BLaER1 treated with 17β-estradiol and CSF1 and Interleukin-3, amounts not matched to agents 10 nM and 100 nM (cell line): Measurements from ENCODE around the gene SHANK1.

Experiments used
- H3K27ac ChIP-seq, 11 experiments: shearing (Covaris generic); formaldehyde crosslinking; 2 replicates each; pipeline ENCODE4 v1.8.1; 2022
- H3K27me3 ChIP-seq, 11 experiments: shearing (Covaris generic); formaldehyde crosslinking; 2 replicates each; pipeline ENCODE4 v1.8.1; 2022
- H3K36me3 ChIP-seq, 11 experiments: shearing (Covaris generic); formaldehyde crosslinking; 2 replicates each; pipeline ENCODE4 v1.8.1; 2022
- H3K4me1 ChIP-seq, 10 experiments: shearing (Covaris generic); formaldehyde crosslinking; 2 replicates each; pipeline ENCODE4 v1.8.1; 2022
- H3K4me2 ChIP-seq, 11 experiments: shearing (Covaris generic); formaldehyde crosslinking; 2 replicates each; pipeline ENCODE4 v1.8.1; 2022
- H3K4me3 ChIP-seq, 10 experiments: shearing (Covaris generic); formaldehyde crosslinking; 2 replicates each; pipeline ENCODE4 v1.8.1; 2022
- H3K9ac ChIP-seq, 11 experiments: shearing (Covaris generic); formaldehyde crosslinking; 2 replicates each; pipeline ENCODE4 v1.8.1; 2022
- H3K9me3 ChIP-seq, 11 experiments: shearing (Covaris generic); formaldehyde crosslinking; replicated peaks in 1 of 11; 2 replicates each; pipeline ENCODE4 v1.8.1; 2022
- H4K20me1 ChIP-seq, 11 experiments: shearing (Covaris generic); formaldehyde crosslinking; 2 replicates each; pipeline ENCODE4 v1.8.1; 2022
- Cebpa-rat ChIP-seq, 11 experiments: shearing (Covaris generic); IDR thresholded peaks; 2 replicates each; pipeline ENCODE4 v1.8.1; 2022

The SHANK1 gene

GRCh38 chr19:50736338-50736737 lies 16.7 kb upstream of the SHANK1 start:
- H3K27me3 ChIP-seq = no peaks in the 10 kb centered on the region
- peaks cover 0 to 22% (median 15%) of the 10 kb centered on the region in 10 experiments; a peak in 13 of 20 replicates for H3K4me1 ChIP-seq
- H3K9me3 ChIP-seq = no peaks in the 10 kb centered on the region
- H3K9ac ChIP-seq = no peak overlapping the region
- no peaks in the 10 kb centered on the region for H4K20me1 ChIP-seq
- H3K4me3 ChIP-seq = no peak overlapping the region
- no peak overlapping the region for H3K4me2 ChIP-seq
- H3K27ac ChIP-seq = no peak overlapping the region
- H3K36me3 ChIP-seq = no peaks in the 10 kb centered on the region
- no peak for TF ChIP-seq Cebpa-rat (IDR thresholded peaks at IDR 0.05)

GRCh38 chr19:50735869-50736268 lies 16.3 kb upstream of the SHANK1 start:
- Histone ChIP-seq H3K4me1 (peaks cover 0 to 22% (median 15%) of the 10 kb centered on the region in 10 experiments; a peak in 14 of 20 replicates), H3K4me3 (no peak overlapping the region), H3K4me2 (no peak overlapping the region), H3K9ac (no peak overlapping the region), H3K9me3 (no peaks in the 10 kb centered on the region), H3K27me3 (no peaks in the 10 kb centered on the region), H4K20me1 (no peaks in the 10 kb centered on the region), H3K27ac (no peak overlapping the region), H3K36me3 (no peaks in the 10 kb centered on the region)
- TF ChIP-seq Cebpa-rat (IDR thresholded peaks at IDR 0.05) = no peak

- Histone ChIP-seq H3K4me1 (peaks cover 33 to 38% (median 37%) of the 10 kb centered on the region in 10 experiments), H3K27ac (no peak overlapping the region), H3K4me2 (no peak overlapping the region), H4K20me1 (peaks cover 0 to 28% (median 20%) of the 10 kb centered on the region in 11 experiments; a peak in 15 of 22 replicates), H3K9me3 (no peaks in the 10 kb centered on the region), H3K4me3 (no peak overlapping the region), H3K27me3 (no peaks in the 10 kb centered on the region), H3K9ac (no peak overlapping the region), H3K36me3 (peaks cover 0 to 28% (median 22%) of the 10 kb centered on the region in 11 experiments; a peak in 18 of 22 replicates)
- no peak for TF ChIP-seq Cebpa-rat (IDR thresholded peaks at IDR 0.05)
These were observed 10.3 kb upstream of the SHANK1 start for GRCh38 chr19:50729894-50730293.

- peak overlapping the region; percentile 3 to 93 (median 55); a peak in 18 of 22 replicates for H3K9ac ChIP-seq
- H3K36me3 ChIP-seq = peaks cover 0 to 28% (median 22%) of the 10 kb centered on the region in 11 experiments; a peak in 18 of 22 replicates
- TF ChIP-seq Cebpa-rat (IDR thresholded peaks at IDR 0.05) = no peak
- H3K4me2 ChIP-seq = peak overlapping the region; percentile 95 to 100 (median 100)
- peak overlapping the region; percentile 4 to 56 (median 34); a peak in 15 of 20 replicates for H3K4me3 ChIP-seq
- H4K20me1 ChIP-seq = peaks cover 0 to 28% (median 20%) of the 10 kb centered on the region in 11 experiments; a peak in 15 of 22 replicates
- peaks cover 33 to 44% (median 39%) of the 10 kb centered on the region in 10 experiments for H3K4me1 ChIP-seq
- peak overlapping the region in 9 of 11 experiments; percentile 10 to 90 (median 59); a peak in 17 of 22 replicates for H3K27ac ChIP-seq
- no peaks in the 10 kb centered on the region for H3K9me3 ChIP-seq
- H3K27me3 ChIP-seq = no peaks in the 10 kb centered on the region
These were observed 8.6 kb upstream of the SHANK1 start for GRCh38 chr19:50728084-50728737.

GRCh38 chr19:50725911-50726230 lies 6.3 kb upstream of the SHANK1 start:
- Histone ChIP-seq H3K4me1 (peaks cover 56 to 68% (median 61%) of the 10 kb centered on the region in 10 experiments), H3K4me2 (peak overlapping the region; percentile 95 to 100 (median 100)), H4K20me1 (peaks cover 0 to 30% (median 22%) of the 10 kb centered on the region in 11 experiments; a peak in 15 of 22 replicates), H3K27ac (peak overlapping the region; percentile 58 to 96 (median 82); a peak in 21 of 22 replicates), H3K36me3 (peaks cover 0 to 28% (median 22%) of the 10 kb centered on the region in 11 experiments; a peak in 18 of 22 replicates), H3K9ac (peak overlapping the region; percentile 75 to 93 (median 87)), H3K9me3 (no peaks in the 10 kb centered on the region), H3K27me3 (no peaks in the 10 kb centered on the region), H3K4me3 (peak overlapping the region; percentile 72 to 97 (median 81))
- no peak for TF ChIP-seq Cebpa-rat (IDR thresholded peaks at IDR 0.05)

DNA sequence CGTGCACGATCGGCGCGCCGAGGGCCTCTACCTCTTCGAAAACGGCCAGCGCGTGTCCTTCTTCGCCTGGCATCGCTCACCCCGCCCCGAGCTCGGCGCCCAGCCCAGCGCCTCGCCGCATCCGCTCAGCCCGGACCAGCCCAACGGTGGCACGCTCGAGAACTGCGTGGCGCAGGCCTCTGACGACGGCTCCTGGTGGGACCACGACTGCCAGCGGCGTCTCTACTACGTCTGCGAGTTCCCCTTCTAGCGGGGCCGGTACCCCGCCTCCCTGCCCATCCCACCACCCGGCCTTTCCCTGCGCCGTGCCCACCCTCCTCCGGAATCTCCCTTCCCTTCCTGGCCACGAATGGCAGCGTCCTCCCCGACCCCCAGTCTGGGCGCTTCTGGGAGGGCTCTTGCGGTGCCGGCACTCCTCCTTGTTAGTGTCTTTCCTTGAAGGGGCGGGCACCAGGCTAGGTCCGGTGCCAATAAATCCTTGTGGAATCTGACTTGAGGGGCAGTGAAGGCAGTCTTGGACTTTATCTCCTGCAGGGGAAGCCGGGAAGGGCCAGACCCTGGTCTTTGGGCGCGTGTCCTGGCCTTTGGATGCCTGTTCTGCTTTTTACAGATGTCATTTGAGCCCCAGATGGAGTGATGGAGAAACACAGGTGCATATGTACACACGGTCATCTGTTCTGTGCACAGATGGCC lies 5.8 kb upstream of the SHANK1 start:
- Histone ChIP-seq H3K27ac (peak overlapping the region; percentile 58 to 96 (median 82); a peak in 21 of 22 replicates), H3K4me1 (peaks cover 61 to 73% (median 67%) of the 10 kb centered on the region in 10 experiments), H3K9me3 (no peaks in the 10 kb centered on the region), H3K4me3 (peak overlapping the region; percentile 72 to 97 (median 81)), H4K20me1 (peaks cover 0 to 35% (median 23%) of the 10 kb centered on the region in 11 experiments; a peak in 16 of 22 replicates), H3K4me2 (peak overlapping the region; percentile 95 to 100 (median 100)), H3K27me3 (no peaks in the 10 kb centered on the region), H3K9ac (peak overlapping the region; percentile 75 to 93 (median 87)), H3K36me3 (peaks cover 0 to 28% (median 22%) of the 10 kb centered on the region in 11 experiments; a peak in 18 of 22 replicates)
- no peak for TF ChIP-seq Cebpa-rat (IDR thresholded peaks at IDR 0.05)

- Histone ChIP-seq H3K4me3 (peak overlapping the region; percentile 72 to 97 (median 84)), H3K9me3 (no peaks in the 10 kb centered on the region), H3K27me3 (no peaks in the 10 kb centered on the region), H3K4me2 (peak overlapping the region; percentile 98 to 100 (median 100)), H3K36me3 (peaks cover 0 to 28% (median 22%) of the 10 kb centered on the region in 11 experiments; a peak in 18 of 22 replicates), H3K4me1 (peaks cover 66 to 78% (median 72%) of the 10 kb centered on the region in 10 experiments), H3K9ac (peak overlapping the region; percentile 78 to 93 (median 89)), H4K20me1 (peaks cover 0 to 38% (median 26%) of the 10 kb centered on the region in 11 experiments; a peak in 16 of 22 replicates), H3K27ac (peak overlapping the region; percentile 58 to 97 (median 90); a peak in 21 of 22 replicates)
- TF ChIP-seq Cebpa-rat (IDR thresholded peaks at IDR 0.05) = no peak
These were observed 5.1 kb upstream of the SHANK1 start for GRCh38 chr19:50724522-50725217.

- Histone ChIP-seq H3K4me1 (peaks cover 66 to 78% (median 72%) of the 10 kb centered on the region in 10 experiments), H3K36me3 (peaks cover 0 to 28% (median 22%) of the 10 kb centered on the region in 11 experiments; a peak in 18 of 22 replicates), H3K27me3 (no peaks in the 10 kb centered on the region), H3K4me2 (peak overlapping the region; percentile 93 to 100 (median 97)), H3K9ac (peak overlapping the region; percentile 77 to 92 (median 89)), H3K27ac (peak overlapping the region in 10 of 11 experiments; percentile 66 to 97 (median 90); a peak in 21 of 22 replicates), H3K9me3 (no peaks in the 10 kb centered on the region), H3K4me3 (peak overlapping the region; percentile 72 to 97 (median 84)), H4K20me1 (peaks cover 0 to 38% (median 26%) of the 10 kb centered on the region in 11 experiments; a peak in 16 of 22 replicates)
- no peak for TF ChIP-seq Cebpa-rat (IDR thresholded peaks at IDR 0.05)
These were observed 4.3 kb upstream of the SHANK1 start for GRCh38 chr19:50723735-50724521.
